ENCODE measurements around the gene SERPINA10. TPM values are rescaled to one million over a fixed set of nuclear protein-coding genes. Genes with fewer than 3 reads are reported as not detected.

SERPINA10 gene
- total and polyA plus RNA-seq, 2 of the 13 experiments (the other 11 are each of a cell fraction or from before 2014, with no cell fraction given) = 20.1 to 20.2 TPM

GRCh38 chr14:94276898-94277561 is 16.0 kb downstream of the SERPINA10 start (continued):
- 0 out of 2 replicates have a peak, but pooled peaks have one; percentile 31 for TF ChIP-seq PATZ1 (CRISPR knock-in tag; IDR thresholded peaks at IDR 0.05)
- TF ChIP-seq, protein P1, sequence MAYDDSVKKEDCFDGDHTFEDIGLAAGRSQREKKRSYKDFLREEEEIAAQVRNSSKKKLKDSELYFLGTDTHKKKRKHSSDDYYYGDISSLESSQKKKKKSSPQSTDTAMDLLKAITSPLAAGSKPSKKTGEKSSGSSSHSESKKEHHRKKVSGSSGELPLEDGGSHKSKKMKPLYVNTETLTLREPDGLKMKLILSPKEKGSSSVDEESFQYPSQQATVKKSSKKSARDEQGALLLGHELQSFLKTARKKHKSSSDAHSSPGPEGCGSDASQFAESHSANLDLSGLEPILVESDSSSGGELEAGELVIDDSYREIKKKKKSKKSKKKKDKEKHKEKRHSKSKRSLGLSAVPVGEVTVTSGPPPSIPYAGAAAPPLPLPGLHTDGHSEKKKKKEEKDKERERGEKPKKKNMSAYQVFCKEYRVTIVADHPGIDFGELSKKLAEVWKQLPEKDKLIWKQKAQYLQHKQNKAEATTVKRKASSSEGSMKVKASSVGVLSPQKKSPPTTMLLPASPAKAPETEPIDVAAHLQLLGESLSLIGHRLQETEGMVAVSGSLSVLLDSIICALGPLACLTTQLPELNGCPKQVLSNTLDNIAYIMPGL (CRISPR knock-in tag; IDR thresholded peaks at IDR 0.05; ENCODE audit: borderline replicate concordance in 1 of 2, low read depth in 1 of 2) = peak in 1 of 2 experiments; percentile 53; a peak in 2 of 4 replicates
- TF ChIP-seq TEAD3 (CRISPR knock-in tag; optimal IDR thresholded peaks at IDR 0.05; ENCODE audit: borderline replicate concordance) = peak; percentile 78
- TF ChIP-seq MNT (IDR thresholded peaks at IDR 0.05) = 0 out of 2 replicates have a peak, but pooled peaks have one; percentile 28
- TF ChIP-seq, protein P2, sequence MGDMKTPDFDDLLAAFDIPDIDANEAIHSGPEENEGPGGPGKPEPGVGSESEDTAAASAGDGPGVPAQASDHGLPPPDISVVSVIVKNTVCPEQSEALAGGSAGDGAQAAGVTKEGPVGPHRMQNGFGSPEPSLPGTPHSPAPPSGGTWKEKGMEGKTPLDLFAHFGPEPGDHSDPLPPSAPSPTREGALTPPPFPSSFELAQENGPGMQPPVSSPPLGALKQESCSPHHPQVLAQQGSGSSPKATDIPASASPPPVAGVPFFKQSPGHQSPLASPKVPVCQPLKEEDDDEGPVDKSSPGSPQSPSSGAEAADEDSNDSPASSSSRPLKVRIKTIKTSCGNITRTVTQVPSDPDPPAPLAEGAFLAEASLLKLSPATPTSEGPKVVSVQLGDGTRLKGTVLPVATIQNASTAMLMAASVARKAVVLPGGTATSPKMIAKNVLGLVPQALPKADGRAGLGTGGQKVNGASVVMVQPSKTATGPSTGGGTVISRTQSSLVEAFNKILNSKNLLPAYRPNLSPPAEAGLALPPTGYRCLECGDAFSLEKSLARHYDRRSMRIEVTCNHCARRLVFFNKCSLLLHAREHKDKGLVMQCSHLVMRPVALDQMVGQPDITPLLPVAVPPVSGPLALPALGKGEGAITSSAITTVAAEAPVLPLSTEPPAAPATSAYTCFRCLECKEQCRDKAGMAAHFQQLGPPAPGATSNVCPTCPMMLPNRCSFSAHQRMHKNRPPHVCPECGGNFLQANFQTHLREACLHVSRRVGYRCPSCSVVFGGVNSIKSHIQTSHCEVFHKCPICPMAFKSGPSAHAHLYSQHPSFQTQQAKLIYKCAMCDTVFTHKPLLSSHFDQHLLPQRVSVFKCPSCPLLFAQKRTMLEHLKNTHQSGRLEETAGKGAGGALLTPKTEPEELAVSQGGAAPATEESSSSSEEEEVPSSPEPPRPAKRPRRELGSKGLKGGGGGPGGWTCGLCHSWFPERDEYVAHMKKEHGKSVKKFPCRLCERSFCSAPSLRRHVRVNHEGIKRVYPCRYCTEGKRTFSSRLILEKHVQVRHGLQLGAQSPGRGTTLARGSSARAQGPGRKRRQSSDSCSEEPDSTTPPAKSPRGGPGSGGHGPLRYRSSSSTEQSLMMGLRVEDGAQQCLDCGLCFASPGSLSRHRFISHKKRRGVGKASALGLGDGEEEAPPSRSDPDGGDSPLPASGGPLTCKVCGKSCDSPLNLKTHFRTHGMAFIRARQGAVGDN (CRISPR knock-in tag; IDR thresholded peaks at IDR 0.05) = peak; percentile 74
- 0 out of 2 replicates have a peak, but pooled peaks have one; percentile 16 for TF ChIP-seq TGIF2 (CRISPR knock-in tag; IDR thresholded peaks at IDR 0.05)
- 0 out of 2 replicates have a peak, but pooled peaks have one; percentile 19 for TF ChIP-seq HES4 (CRISPR knock-in tag; IDR thresholded peaks at IDR 0.05; ENCODE audit: borderline replicate concordance)
- TF ChIP-seq KDM2A (CRISPR knock-in tag; IDR thresholded peaks at IDR 0.05; ENCODE audit: borderline replicate concordance, low read depth) = peak; percentile 56; the same call in 1 of the 2 replicates
- TF ChIP-seq ZNF629 (CRISPR knock-in tag; conservative IDR thresholded peaks at IDR 0.05) = peak; percentile 46; the same call in 1 of the 2 replicates
- 0 out of 2 replicates have a peak, but pooled peaks have one; percentile 50 for TF ChIP-seq CREB1 (IDR thresholded peaks at IDR 0.05)
- TF ChIP-seq CREB1 (CRISPR knock-in tag; IDR thresholded peaks at IDR 0.05) = peak; percentile 30; the same call in 1 of the 2 replicates
- TF ChIP-seq ZMYM3 (CRISPR knock-in tag; IDR thresholded peaks at IDR 0.05) = peak; percentile 77
- TF ChIP-seq, protein P3, sequence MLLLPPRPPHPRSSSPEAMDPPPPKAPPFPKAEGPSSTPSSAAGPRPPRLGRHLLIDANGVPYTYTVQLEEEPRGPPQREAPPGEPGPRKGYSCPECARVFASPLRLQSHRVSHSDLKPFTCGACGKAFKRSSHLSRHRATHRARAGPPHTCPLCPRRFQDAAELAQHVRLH (CRISPR knock-in tag; IDR thresholded peaks at IDR 0.05; ENCODE audit: borderline replicate concordance, low read depth) = peak; percentile 72; the same call in 1 of the 2 replicates
- peak; percentile 62; the same call in 1 of the 2 replicates for TF ChIP-seq ZNF556 (CRISPR knock-in tag; IDR thresholded peaks at IDR 0.05; ENCODE audit: borderline replicate concordance)
- peak; percentile 22; the same call in 1 of the 2 replicates for TF ChIP-seq PBX2 (CRISPR knock-in tag; IDR thresholded peaks at IDR 0.05)
- TF ChIP-seq PHF21A (CRISPR knock-in tag; IDR thresholded peaks at IDR 0.05) = peak; percentile 83

Data from HepG2 (cell line).